Umbilical cord (tissue), 2 donors: ENCODE results near the gene NPTXR. TPM values are rescaled to one million over a fixed set of nuclear protein-coding genes. Genes with fewer than 3 reads are reported as not detected.
"Not testable (repeated sequence)": the region's sequence is repeated elsewhere in the genome, so short reads cannot be mapped to it uniquely, and the experiment has no call there.

Experiments used
- DNase-seq: peaks from one replicate; pipeline ENCODE4 v3.0.0-alpha.2; 2015; ENCODE audit warnings: low spot score
- total RNA-seq: library from RNA; depleted of rRNA; stranded (reverse); fragments of >200 nt; gene quantifications from one replicate; pipeline ENCODE4 v1.2.3, GENCODE V29; 2014; ENCODE audit warnings: low replicate concordance; ENCODE audit not compliant: insufficient read depth

The NPTXR gene
- total RNA-seq, 1 donor from 2014 or later: 3.9 TPM

DNA sequence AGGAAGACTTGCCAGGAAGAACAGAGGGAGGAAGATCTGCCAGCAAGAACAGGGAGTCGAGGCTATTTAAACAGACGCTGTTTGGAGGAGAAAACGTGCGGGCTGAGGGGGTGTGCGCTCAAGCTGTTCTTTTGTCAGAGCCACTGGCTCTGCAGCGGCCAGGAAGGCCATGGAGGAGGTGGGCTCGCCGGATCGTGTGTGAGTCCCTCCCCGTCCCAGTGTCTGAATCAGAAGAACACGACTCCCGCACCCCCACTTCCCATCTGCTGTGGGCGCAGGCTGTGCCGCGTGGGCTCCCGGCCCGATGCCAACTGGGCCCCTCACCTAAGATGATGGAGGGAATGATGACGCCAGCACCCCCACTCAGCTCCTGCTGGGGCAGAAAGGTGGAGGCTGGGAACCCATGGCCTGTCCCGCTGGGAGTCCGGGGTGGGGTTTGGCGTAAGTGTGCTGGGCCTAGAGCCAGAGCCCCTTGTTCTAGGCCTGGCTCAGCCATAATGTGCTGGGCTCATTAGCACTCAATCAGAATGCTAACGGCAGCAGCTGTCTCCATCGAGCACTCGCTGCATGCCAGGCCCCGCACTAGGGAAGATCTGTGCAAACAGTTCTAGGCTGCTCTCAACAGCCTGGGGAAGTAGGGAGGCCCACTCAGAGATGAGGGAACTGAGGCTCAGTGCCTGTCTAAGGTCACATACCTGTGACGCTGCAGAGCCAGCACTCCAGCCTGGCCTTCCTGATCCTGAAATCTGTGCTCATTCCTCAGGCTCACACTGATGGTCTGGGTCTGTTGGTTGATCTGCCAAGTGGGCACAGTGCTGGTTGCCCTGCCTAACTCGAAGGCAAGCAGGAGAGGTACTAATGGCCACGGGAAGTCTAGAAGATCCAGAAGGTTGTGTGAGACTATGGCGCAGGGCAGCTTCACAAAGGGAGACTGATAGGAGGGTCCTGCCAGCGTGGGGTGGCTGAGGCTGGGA lies 11.5 kb downstream of the NPTXR start:
- no peak for DNase-seq

DNA sequence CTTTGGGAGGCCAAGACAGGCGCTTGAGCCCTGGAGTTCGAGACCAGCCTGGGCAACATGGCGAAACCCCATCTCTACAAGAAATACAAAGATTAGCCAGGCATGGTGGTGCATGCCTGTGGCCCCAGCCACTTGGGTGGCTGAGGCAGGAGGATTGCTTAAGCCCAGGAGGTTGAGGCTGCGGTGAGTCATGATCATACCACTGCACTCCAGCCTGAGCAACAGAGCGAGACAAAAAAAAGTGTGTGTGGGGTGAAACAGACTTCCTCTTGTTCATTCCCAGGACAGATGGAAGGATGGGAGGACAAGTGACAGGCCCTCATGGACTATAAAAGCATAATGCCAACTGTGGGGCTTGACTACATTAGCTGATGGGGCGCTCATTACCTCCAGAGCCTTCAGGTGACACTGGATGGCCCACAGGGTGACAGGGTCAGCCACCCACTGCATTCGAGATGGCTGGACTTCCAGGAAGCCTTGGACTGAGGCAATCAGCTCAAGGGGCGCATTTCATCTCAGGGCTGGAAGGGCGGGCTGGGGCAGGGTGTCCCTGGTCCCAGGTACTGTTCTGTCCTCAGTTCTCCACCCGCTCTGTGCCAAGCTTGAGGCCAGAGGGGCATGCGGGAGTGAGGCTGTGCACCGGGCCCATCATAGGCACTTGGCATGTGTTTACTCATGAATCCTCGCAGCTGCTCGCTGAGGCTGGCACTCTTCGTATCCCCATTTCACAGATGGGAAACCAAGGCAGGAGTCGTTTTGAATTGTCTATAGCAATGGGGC lies 12.5 kb downstream of the NPTXR start:
- no peak for DNase-seq

DNA sequence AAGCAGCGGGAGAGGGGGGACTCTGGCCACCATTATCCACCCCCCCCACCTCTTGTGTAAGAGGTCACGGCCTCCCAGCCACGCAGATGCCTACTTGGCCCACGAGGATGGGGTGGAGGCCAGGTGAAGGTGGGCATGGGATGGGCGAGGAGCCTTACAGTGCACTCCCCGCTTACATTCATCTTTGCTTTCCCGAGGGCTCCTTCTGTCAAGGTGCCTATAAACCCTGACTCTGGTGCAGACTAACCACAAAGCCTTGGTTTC lies 13.1 kb downstream of the NPTXR start:
- DNase-seq: no peak

DNA sequence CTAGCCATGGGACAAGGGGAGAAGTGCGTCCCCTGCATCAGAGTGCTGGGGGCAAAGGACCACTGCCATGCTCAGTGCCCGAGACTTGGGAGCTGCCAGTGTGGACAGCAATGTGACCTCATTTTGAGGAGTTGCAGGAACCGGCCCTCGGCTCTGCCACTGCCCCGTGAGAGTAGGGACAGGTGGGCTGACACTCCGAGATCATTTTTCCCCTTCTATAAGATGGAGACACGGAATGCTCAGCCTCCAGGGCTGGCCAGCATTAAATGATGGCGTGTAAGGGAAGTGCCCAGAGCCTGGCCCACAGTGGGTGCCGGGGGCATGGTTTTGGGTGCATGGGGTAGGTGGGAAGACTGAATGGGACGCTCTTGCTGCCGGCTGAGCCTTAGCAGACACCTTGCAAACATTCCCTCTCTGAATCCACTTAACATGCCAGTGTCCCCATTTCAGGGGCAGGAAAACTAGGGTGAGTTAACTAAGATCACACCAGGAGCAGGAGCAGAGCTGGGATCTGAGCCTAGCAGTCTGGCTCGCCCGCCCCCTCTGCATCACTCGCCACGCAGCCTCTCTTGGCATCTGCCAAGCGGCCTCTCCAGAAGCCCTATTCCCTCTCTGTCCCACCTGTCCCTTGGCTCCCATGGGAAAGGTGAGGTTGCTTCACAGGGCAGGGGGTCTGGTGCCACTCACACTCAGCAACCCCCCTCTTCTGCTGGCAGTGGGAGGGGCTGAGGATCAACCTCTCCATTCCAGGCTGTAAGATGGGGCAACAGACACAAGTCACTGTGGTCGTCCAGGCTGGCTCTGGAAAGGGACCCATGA lies 13.6 kb downstream of the NPTXR start:
- no peak for DNase-seq

DNA sequence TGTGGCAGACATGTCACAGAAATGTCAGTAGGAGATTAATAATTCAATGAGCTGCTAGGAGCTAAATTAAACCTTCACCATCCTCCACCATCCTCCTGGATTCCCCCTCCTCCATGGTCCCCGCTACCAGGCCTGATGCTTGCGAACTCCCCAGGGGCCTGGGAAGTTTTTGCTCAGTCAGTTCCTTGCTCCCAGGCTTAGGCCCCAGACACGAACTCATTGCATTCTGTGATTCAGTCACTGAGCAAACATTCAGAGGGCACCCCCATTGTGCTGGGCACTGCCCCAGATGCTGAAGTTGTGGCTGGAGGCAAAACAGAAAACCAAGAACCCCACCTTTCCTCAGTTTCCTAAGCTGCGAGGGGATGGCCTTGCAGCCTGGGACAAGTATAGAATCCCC lies 14.3 kb downstream of the NPTXR start:
- DNase-seq: no peak

DNA sequence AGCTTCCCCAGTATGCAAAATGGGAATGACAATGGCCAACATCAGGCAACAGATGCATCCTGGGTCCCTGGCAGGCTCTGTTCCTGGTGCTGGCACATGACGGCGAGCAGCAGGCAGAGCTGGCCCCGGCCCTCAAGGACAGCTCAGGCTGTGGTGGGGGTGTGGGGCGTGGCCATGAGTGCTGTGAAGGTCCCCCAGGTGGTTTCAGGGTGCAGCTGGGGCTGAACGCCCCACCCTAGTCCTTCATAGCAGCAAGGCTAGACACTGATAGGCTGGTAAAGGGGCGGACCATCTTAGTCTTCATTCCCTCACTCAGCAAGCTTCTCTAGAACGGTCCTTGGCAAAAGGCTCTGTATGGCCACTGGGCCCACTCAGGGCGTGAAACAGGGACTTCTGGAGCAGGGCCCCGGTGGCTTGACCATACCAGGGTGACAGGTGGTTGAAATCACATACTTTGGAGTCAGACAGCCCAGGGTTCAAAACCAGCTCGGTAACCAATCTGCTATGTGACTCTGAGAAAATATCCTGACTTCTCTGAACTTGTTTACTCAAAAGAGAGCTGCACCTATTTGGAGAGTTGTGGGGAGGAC lies 15.1 kb downstream of the NPTXR start:
- DNase-seq: no peak

DNA sequence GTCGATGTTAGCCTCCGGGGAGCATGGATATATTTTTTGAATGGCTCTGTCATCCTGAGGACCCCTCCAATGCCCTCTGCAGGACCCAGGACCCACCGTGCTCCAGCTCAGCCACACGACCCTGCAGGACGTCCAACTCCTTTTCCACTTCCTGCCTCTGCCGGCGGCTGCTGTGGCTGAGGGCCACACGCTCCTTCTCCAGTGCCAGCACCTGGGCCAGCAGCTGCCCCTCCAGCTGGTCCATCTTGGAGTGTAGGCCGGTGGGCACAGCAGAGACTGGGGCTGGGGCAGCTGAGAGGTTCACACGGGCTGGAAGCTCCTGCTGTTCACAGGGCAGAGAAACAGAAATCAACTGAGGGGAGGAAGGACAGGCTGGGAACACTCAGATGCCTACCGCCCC lies 15.6 kb downstream of the NPTXR start:
- DNase-seq: no peak

DNA sequence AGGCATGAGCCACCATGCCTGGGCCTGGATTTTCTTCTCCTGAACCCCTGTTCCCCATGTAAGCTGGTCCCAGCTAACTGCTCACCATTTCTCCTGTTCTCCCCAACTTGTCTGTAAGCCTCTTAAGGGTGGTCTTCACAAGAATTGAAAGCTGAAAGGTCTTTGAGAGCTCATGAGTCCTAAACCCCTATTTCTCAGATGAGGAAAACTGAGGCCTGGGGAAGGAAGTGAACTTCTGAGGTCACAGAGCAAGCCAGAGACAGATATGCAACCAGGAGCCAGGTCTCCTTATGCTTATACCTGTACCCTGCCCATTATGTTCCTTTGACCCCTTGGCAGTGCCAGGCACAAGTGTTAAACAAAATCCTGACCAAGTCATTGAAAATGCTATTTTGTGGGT lies 16.3 kb downstream of the NPTXR start:
- no peak for DNase-seq

DNA sequence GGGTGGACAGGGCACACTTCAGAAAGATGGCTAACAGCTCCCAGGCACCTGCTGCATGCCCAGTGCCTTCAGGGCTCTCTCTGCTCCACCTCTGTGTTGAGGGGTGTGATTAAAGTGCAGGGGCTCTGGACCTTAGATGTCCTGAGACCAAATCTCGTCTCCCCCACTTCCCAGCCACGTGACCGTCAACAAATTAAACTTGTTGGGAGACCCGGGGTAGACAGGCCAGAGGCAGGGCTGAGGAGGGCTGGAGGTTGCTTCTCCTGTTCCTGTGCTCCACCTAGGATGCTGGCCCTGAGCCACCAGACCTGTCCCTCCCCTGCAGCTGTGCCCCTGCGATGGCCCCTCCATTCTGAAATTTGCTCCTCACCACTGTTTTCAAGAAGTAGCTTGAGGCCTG lies 17.0 kb downstream of the NPTXR start:
- no peak for DNase-seq

DNA sequence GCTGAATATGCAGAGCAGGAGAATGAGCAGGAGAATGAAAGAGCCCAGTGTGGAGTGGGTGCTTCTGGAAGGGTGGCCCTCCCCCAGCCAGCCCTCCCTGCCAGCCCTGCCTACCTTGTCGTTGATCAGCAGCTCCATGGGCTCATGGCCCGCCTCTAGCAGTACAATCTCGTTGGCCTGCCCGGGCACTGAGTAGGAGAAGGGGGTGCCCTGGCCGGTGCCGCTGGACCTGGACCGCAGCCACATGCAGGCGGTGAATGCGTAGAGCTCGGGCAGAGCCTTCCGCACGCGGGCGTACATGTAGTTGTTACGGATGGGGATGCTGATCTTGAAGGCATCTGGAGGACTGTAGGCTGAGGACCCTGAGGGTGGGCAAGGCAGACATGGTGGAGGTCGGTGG lies 17.4 kb downstream of the NPTXR start:
- DNase-seq: no peak

DNA sequence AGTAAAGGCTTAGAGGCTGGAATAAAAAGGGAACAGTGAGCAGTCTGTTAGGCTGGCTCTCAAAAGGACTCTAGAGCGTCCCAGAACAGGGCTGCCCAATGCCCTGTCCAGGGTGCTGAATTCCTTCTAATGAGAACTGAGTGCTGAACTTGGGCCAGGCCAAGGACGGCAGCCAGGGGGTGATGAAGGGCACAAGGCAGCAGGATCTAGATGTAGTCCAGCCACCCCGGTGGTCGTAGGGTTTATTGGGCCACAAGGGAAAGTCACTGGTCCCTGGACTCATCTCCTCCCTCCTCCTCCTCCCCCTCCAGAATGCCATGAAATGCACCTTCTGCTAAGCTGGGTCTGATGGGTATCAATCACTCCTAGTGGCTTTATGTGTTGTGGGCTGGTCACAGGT lies 19.2 kb downstream of the NPTXR start:
- DNase-seq: peak; percentile 85

DNA sequence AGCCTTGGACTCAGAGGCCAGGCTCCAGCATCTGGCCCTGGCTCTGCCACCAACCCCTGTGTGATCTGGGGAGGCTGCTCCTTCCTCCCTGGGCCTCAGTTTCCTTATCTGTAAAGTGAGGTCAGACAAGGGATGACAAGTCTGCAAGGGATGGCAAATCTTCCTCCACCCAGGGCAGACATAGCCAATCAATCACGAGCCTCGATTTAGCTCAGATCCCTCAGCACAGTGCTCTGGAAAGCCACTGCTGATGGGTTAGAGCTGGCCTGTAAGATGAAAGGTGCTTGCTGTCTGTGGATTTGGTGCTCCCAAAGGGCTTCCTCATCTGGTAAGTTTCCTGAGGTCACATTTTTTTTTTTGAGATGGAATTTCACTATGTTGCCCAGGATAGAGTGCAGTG lies 20.2 kb downstream of the NPTXR start:
- no peak for DNase-seq

DNA sequence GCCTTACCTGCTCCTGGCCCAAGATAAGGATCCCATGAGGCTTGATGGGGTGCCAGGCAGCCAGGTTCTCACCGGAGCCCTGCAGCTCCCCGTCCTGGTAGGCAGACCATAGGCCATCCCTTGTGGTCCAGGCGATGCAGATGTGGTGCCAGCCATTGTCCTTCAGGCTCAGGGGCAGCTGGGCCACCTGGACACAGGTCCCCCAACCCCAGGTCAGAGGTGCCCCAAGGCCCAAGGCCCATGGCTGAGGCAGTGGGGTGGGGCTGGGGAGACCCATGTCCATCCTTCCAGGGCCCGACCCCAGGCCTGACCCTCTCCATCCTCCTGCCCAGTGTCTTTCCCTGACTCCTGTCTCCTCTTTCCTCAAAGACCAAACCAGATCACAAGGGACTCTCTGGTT lies 20.8 kb downstream of the NPTXR start:
- DNase-seq: no peak

DNA sequence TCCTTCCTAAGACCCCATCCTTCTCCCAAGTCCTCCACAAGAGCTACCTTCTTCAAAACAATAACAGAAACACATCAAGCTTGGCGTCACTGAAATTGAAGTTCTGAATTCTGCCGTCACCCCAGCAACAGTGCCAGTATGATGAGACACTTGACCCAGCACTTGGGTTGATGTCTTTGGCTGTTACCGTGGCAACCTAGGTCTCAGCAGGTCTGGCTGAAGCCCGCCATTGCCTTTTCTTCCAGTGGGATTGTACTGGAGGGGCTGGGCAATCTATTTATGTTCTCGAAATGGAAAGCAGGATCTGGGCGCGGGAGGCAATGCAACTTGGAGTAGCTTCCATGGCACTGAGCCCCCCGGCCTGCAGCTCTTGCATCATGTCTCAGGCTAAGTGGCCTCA lies 23.8 kb downstream of the NPTXR start:
- DNase-seq: no peak

DNA sequence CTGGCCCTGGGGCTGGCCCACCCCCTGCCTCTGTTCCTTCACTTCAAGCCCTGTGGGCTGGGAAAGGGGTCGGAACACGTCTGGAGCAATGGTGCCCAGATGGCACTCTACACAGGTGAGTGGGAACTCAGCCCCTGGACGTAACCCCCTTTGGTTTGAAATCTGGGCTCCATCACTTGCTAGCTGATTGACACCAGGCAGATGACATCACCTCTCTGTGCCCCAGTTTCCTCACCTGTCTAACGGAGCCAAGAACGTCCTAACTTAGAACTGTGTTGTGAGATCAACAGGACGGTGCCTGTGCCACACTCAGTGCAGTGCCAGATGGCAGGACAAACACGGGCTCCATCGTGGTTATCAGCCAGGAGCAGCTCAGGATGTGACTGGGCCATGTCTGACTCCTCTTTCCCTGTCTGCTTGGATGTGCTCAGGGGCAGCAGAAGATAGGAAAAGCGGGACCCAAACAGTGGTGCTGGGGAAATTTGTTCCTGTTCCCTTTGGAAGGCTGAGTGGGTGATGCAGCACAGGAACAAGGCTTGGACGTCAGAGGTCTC lies 24.4 kb downstream of the NPTXR start:
- no peak for DNase-seq

DNA sequence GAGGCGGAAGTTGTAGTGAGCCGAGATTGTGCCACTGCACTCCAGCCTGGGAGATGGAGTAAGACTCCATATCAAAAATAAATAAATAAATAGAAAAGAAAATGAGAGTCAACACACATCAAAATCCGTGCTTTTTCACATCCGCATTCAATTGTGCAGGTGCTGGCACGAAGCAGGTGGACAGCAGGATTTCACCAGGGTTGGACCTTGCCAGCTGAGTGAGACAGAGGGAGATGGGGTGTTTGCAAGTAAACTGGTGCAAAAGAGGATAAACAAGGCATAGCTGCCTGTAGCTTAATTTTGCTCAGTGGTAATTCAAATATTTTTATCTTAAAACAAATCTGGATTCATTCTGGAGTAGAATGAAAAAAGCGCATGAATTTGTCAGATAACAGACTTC lies 26.6 kb downstream of the NPTXR start:
- DNase-seq: no peak

DNA sequence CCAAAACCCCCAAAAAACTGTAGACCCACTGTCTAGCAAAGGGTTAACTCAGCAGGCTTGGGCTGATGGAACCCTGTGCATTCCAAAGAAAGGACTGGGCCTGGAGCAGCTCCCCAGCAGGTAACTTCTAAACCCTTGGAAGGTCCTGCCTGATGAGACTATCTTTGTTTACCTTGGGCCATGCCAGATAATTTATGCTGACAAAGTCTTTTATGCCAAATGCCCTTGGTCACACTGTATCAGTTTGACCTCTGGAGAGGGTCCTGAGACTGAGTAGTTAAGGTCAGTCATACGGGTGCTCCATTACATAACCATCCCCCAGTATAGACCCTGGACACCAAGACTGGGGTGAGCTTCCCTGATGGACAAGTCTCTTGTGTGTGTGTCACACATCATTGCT lies 28.0 kb downstream of the NPTXR start:
- no peak for DNase-seq

DNA sequence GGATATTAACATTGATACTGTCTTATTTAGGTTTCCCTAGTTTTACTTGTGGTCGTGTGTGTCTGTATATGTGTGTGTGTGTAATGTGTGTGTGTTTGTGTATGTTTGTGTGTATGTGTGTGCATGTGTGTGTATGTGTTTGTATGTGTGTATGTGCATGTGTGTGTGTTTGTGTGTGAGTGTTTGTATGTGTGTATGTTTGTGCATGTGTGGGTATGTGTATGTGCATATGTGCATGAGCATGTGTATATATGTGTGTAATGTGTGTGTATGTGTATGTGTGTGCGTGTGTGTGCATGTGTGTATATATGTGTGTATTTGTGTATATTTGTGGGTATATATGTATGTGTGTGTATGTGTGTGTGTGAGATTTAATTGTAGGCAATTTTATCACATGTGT lies 32.6 kb downstream of the NPTXR start:
- DNase-seq: no peak

DNA sequence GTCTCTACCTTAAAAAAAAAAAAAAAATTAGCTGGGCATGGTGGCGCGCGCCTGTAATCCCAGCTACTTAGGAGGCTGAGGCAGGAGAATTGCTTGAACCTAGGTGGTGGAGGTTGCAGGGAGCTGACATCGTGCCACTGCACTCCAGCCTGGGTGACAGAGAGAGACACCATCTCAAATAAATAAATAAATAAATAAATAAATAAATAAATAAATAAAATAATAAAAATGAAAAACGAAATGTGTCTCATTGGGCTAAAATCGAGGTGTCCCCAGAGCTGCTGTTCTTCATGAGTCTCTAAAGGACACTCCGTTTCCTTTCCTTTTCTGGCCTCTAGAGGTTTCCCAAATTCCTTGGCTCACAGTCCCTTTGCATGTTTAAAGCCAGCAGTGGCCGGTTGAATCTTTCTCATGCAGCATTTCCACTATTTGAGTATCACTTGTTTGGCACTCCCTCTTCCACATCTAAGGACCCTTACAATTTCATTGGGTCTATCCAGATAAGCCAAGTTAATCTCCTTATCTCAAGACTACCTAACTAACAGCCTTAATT lies 38.7 kb downstream of the NPTXR start:
- not testable (repeated sequence) for DNase-seq

DNA sequence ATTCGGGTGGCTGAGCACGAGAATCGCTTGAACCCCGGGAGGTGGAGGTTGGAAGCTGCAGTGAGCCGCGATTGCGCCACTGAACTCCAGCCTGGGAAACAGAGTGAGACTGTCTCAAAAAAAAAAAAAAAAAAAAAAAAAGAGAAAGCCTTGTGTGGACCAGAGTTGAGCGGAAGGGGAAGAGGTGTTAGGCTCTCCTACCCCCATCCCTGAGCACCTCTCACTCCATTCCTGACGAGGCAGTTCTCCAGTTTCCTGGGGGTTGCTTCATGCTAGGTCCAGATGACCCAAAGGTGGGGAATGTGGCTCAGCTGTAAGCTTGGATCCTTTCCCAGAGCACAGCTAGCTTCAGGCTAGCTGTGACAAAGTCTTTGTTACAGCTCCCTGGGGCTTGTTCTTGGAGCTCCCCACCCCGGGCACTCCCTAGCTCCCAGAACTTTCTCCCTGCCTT lies 41.1 kb downstream of the NPTXR start:
- DNase-seq: peak; percentile 22
